HG03342 (cell line): ENCODE measurements around the gene MORN5.

Source experiments
- ATAC-seq: cut with Tn5 transposase; IDR thresholded peaks from one replicate; pipeline ENCODE4 v1.9.1; 2021; ENCODE audit warnings: mild to moderate bottlenecking, moderate library complexity; ENCODE audit not compliant: unreplicated experiment

MORN5 gene

DNA sequence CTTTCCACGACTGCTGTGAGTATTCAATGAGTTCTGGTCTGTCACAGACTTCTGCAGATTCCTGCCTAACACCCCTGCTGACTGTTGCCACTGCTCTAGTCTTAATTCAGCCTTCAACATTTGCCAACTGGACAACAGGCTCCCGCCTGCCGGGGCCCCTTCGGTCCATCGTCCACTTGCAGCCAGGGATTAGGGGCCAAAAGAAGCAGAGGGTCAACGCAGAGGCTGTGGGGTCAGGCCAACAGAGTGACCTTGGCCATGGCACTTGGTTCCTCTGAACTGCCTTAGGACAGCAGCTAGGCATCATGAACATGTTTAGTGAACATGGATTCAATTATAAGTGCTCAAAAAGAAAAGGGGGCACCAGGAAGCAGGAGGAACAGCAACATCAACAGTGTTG is 28.7 kb downstream of the MORN5 start:
- ATAC-seq, result no peak

- no peak for ATAC-seq
These were observed 31.1 kb downstream of the MORN5 start for GRCh38 chr9:122190597-122191381.

DNA sequence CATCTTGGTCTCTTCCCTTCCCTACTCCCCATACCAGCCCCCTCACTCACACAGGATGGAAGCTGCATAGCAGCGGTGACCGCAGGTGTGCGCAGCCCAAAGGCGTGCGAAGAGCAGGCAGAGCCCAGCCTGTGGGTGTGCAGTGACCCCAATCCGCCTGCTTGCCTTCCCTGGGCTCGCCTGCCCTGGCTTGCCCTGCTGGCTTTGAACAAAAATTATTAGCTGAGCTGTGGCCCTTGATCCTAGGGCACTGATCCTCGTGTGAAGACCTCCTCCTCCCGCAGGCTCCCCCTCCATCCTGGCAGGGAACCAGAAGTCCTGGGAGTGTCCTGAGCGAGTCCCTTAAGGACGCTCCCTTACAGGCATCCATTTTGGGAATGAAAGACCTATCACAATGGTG is 31.9 kb downstream of the MORN5 start:
- no peak for ATAC-seq

GRCh38 chr9:122192261-122192875 is 32.7 kb downstream of the MORN5 start:
- no peak for ATAC-seq

DNA sequence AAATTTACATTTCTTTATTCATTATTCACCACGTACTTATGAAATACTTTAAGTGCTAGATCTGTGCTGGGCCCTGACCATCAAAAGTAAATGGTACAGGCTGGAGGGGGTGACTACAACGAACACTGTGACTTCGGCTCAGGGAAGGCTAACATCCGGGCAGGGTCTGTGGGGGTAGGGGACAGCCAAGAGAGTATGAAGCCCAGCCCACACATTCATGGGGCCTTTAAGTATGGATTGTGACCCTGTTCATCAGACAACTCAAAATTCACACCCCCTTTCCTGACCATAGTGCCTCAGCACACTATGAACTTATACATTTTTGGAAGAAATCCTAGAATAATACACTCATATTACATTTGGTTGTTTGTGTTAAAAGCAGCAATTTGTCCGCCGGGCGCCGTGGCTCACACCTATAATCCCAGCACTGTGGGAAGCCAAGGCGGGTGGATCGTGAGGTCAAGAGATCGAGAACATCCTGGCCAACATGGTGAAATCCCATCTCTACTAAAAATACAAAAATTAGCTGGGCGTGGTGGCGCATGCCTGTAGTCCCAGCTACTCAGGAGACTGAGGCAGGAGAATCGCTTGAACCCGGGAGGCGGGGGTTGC is 33.3 kb downstream of the MORN5 start:
- no peak for ATAC-seq

GRCh38 chr9:122193651-122194050 is 33.9 kb downstream of the MORN5 start:
- no peak for ATAC-seq

GRCh38 chr9:122195875-122196274 is 36.2 kb downstream of the MORN5 start:
- no peak for ATAC-seq

DNA sequence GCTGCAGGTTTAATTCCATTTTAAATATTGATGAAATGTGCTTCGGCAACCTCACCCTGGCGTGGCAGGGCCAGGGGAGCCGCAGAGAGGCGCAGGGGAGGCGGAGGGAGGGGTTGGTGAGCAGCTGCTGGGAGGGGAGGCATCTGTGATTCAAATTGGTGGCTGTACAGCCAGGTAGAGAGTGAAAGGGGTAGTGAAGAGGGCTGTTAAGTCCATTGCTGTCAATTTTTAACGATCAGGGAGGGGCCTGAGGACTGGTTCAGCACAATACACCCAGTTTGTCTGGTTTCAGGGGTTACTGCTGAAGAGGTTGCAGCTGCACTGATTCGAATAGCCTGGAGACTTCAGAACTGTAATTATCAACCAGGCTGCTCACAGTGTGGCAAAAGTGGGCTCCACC is 37.7 kb downstream of the MORN5 start:
- no peak for ATAC-seq

DNA sequence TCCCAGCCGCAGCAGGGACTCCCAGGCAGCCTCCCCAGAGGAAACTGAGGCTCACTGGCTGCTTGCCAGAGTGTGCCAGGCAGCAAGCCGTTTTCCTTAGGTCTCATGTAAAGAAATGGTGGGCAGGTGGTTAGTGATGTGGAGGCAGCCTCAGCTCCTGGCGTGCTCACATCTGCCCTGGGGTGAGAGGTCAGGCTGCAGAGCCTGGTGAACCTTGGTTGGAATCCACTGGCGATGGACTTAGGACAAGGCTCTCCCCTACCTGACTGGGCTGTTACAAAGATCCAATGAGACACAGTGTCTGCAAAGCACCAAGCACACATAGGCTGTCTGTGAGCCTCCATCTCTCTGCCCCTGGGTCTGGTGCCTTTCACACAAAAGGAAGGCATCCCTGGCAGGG is 38.2 kb downstream of the MORN5 start:
- no peak for ATAC-seq

DNA sequence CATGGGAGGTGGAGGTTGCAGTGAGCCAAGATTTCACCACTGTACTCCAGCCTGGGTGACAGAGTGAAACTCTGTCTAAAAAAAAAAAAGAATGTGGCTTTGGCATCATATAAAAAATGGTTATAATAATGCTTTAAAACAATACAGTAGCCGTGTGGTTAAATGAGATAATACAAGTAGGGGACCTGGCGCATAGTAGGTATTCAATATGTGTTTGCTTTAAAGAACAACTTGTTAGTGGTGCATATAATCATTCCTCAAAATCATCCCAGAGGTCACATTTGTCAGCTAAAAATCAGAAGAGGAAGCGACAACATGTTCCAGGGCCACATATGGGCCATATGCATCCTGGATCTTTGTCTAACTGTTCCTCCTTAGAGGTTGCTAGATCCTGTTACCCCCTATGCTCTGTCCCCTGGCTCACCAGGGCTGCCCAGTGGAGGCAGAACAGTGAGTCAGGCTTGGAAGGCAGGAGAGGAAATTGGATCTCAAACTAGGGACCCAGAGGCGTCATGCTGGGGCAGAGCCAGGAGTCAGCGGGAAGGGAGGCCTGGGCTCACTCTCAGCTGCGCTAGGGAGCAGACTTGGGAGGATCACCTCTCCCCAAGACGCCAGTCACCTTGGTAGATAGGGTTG is 41.4 kb downstream of the MORN5 start:
- no peak for ATAC-seq

- ATAC-seq, result no peak
These were observed 41.9 kb downstream of the MORN5 start for GRCh38 chr9:122201641-122202040.

DNA sequence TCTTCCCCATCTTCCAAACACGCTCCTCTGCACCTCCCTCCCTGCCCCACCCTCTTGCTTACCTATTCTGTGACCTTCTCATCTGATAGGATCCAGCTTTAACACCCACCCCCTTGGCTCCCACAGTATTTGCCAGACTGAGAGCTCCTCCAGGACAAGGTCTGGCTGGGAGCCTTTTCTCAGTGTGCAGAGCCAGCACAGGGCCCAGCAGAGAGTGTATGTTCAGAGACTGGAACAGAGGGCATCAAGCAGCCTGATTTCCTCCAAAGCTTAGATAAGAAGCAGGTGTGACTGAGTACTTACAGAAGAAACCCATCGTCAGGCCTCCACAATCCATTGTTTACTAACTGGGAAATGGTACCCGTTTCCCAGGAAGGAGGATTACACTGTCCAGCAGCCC is 42.4 kb downstream of the MORN5 start:
- no peak for ATAC-seq

DNA sequence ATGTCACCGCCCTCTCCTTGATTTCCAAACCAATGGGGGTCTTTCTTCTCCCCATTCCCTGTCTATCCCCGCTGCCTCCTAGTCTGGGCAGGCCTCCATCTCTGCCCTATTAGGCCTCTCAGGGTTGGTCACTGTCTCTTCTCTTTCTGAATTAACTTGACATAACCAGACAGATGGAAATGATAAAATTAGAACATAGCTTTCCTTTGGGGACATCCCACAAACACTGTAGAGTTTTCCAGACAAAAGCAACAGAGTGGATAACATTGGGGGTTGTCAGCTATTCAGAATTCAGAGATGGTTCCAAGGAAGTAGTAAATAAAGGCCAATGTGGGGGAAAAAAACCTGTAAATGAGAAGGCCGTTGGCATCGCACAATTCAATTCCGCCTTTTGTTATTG is 44.3 kb downstream of the MORN5 start:
- no peak for ATAC-seq

DNA sequence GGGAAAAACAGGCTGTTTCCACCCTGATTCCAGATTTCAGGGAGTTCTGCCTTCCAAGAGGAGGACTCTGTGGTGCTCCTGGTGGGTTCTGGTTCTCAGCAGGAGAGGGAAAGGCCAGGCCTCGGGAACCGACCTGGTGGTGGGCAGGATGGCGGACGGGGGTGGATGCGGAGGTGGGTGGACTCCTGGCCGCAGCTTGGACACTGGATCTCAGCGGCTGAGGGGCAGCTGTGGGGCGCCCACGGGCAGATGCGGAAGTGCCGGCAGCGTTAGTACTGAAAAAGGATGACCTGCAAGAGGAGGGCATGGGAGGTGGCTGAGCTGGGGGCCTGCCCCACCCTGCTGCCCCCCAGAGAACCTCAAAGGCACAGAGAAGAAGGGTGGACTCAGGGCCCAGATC is 44.8 kb downstream of the MORN5 start:
- no peak for ATAC-seq

GRCh38 chr9:122205176-122205575 is 45.5 kb downstream of the MORN5 start:
- no peak for ATAC-seq

DNA sequence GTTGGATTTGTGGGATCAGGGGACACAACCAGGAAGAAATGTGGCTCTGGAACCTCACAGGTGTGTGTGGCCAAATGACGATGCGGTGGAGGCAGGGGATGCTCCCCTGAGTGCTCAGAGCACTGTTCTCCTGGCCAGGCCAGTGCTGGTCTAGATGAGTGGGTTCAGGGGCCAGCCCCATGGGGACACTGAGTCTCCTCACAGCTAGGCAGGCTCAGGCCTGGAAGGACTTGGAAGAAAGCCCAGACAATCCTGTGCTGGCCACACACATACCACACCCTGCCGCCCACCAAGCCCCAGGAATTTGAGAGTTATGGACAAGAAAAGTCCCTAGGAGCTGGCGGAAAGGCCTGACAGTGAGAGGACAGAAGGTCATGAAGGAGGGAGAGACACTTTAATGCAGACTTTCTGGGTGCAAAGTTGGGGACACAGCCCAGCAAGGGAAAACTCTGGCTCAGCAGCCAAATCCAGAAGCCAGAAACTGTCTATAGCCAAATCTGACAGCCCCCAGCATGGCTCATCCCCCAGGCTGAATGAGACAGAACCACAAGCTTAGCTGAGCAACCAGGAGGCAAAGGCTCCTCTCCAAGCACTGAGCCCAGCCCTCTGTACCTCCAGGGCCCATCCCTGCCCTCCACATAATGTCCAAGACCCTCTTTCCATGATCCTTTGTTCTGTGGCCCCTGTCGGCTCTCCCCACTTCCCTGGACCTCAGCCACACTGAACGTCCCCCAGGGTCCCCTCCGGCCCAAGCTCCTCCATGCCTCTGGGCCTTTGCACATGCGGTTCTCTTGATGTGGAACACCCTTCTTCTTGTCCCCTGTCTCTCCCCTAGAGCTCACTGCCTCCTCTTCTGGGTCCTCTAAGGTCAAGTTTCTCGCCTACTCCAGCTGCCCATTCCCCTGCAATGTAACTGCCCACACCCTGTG is 46.7 kb downstream of the MORN5 start:
- no peak for ATAC-seq

- ATAC-seq, result no peak
These were observed 47.4 kb downstream of the MORN5 start for GRCh38 chr9:122207096-122207495.

DNA sequence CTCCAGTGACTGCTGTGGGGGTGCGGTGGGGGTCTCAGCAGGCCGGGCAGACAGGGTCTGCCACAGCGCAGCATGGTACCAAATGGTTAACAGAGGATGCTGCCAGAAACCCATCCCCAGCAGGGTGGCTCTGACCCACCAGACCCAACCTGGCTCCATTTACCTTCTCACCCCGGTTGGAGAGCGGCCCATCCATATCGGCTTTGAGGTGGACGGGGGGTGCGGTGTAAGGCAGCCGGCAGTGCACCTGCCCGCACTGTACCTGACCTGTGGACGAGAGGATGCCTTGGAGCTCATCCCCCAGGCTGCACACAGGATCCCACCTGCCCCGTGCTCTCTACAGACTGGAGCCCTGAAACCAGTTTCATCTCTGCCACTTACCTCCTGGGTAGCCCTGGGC is 49.7 kb downstream of the MORN5 start:
- no peak for ATAC-seq

DNA sequence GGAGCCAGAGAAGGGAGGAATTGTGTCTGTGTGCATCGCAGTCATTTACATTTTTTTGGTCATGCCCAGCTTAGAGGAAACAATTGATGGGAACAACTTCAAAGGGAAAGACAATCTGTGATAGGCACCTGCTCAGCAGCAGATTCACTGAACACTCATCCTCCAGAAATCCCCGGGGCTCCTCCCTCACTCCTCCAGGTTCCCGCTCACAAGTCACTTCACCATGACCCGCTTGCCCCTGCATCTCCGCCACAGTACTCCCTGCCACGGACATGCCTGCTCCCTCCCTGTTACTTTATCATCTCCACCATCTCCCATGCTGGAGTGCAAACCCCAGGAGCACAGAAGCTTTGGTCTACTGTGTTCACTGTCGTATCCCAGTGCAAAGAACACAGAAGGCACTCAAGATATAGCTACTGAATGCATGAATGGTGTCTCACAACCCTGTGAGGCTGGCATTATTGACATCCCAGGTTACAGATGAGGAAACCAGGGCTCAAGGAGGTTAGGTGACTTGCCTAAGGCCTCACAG is 52.8 kb downstream of the MORN5 start:
- ATAC-seq, result no peak

- ATAC-seq, result no peak
These were observed 53.4 kb downstream of the MORN5 start for GRCh38 chr9:122213102-122213588.
